ENCODE results near the gene LRAT.

LRAT gene

DNA sequence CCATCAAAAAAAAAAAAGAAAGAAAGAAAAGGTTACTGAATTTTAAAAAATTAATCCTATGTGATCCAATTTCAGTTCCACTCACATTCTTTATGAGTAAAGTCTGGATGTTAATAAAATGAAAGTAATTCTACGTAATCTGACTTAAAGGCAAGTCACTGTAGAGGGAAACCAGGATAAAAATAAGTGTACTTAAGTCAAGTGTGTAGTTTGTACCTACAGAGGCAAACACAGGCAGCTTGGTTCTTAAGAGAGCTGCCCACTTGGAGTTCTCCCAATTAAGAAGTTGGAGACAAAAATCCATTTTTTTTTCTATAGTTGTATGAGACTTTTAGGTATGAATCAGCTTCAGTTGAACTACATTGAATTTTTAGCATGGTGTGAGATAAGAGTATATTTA is 7.0 kb upstream of the LRAT start:
- POLR2A ChIA-PET (ENCODE audit: low non-redundant PET) = no interaction called here
- CTCF ChIA-PET = no interaction called here
- H3K27ac ChIP-seq = no peak overlapping the region

DNA sequence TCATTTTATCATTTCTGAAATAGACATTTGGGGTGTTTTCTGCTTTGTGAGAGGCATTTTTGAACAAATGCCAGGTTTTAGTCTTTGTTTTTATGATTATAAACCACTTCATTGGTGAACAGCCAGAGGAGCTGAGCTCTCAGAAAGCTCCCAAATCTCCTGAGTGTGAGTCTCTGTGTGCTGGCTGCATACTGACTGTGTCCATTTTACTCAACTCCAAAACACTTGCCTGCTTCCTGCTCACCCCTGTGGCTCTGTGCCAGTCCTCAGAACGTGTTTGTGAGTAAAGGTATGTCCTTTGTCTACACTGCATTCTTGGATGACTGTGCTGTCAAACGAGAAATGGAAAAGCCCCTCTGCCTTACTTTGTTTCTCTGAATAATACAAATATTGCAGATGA is 5.4 kb upstream of the LRAT start:
- POLR2A ChIA-PET (ENCODE audit: low non-redundant PET) = no interaction called here
- no peak for DNase-seq (ENCODE audit: low spot score)
- TF ChIP-seq, protein P1, sequence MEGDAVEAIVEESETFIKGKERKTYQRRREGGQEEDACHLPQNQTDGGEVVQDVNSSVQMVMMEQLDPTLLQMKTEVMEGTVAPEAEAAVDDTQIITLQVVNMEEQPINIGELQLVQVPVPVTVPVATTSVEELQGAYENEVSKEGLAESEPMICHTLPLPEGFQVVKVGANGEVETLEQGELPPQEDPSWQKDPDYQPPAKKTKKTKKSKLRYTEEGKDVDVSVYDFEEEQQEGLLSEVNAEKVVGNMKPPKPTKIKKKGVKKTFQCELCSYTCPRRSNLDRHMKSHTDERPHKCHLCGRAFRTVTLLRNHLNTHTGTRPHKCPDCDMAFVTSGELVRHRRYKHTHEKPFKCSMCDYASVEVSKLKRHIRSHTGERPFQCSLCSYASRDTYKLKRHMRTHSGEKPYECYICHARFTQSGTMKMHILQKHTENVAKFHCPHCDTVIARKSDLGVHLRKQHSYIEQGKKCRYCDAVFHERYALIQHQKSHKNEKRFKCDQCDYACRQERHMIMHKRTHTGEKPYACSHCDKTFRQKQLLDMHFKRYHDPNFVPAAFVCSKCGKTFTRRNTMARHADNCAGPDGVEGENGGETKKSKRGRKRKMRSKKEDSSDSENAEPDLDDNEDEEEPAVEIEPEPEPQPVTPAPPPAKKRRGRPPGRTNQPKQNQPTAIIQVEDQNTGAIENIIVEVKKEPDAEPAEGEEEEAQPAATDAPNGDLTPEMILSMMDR (conservative IDR thresholded peaks at IDR 0.05; ENCODE audit: low read depth) = no peak
- CTCF ChIA-PET = no interaction called here
- no peak overlapping the region for H3K27ac ChIP-seq

More for the DNA sequence above, 7.0 kb upstream of the LRAT start:
- no peak for DNase-seq (ENCODE audit: low spot score)
- TF ChIP-seq, protein P1 (conservative IDR thresholded peaks at IDR 0.05; ENCODE audit: low read depth) = no peak

DNA sequence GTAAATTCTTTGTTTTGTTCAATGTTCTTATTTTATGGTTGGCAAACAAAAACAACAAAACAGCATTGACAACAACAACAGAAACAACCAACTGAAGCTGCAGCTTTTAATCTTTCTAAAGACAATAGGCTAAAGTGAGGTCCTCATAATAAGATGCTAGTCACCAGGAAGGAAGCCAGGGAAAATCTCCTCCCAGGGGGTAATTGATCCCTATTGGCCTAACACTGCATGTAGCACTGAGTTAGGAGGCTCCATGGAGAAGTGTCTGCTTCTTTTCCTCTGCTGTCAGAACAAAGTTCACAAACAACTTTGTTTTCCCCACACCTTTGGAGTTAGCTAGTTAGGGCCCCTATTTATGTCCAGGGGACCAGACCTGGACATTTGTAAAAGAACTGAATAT is 4.7 kb upstream of the LRAT start:
- TF ChIP-seq, protein P1 (conservative IDR thresholded peaks at IDR 0.05; ENCODE audit: low read depth) = no peak

DNA sequence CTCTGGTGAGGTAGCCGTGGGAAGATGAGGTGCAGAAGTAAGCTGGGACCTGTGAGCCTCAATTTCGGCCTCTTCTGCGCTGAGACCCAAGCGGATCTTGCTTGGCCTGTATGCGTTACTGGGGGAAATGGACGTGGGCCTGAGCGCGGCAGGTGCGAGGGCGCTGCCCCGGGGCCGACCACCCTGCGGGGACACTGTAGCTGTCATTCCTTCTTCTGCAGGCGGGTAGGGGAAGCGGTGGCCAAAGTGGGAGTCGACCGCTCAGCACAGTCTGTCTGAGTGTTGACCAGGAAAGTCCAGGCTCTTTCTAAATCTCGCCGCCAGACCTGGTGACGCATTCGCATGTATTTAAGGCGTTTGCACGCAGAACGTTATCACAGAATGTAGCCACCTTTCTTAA is 3.3 kb upstream of the LRAT start:
- H3K27ac ChIP-seq = no peak overlapping the region
- ChIA-PET POLR2A (ENCODE audit: low non-redundant PET) (no interaction called here), CTCF (no interaction called here)
- TF ChIP-seq, protein P1 (conservative IDR thresholded peaks at IDR 0.05; ENCODE audit: low read depth) = no peak
- no peak for DNase-seq (ENCODE audit: low spot score)

More for the DNA sequence above, 4.7 kb upstream of the LRAT start:
- no peak overlapping the region for H3K27ac ChIP-seq
- ChIA-PET CTCF (no interaction called here), POLR2A (ENCODE audit: low non-redundant PET) (no interaction called here)
- DNase-seq (ENCODE audit: low spot score) = no peak

DNA sequence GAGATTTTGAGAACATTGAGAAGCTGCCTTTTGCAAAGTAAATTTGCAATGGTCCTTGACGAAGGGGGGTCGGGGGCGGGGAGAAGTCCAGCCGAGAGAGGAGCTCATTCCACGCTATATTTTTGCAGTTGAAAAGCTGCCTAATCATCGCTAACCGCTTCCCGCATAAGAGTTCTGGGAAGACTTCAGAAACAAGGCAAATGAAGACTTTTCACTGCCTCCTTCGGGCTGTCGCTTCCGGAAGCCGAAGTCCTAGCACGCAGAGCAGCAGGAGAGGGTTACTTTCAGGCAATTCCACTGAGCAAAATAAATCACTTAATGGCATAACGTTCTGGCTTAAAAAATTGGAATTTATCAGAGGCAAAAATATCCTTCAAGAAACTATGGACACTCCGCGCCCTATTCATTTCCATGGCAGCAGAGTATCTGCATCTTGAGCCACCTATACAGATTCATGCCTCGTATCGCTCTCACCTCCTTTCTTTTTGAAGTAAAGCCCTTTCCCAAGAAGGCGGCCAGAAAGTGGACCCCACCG is 2.6 kb upstream of the LRAT start:
- ChIA-PET POLR2A (ENCODE audit: low non-redundant PET) (no interaction called here), CTCF (interaction anchor here (0.8 kb wide), 1 partner anchor 9 kb away, joined by 5 read pairs; no protein-coding TSS in a partner anchor)
- DNase-seq (ENCODE audit: low spot score) = no peak
- TF ChIP-seq, protein P1 (conservative IDR thresholded peaks at IDR 0.05; ENCODE audit: low read depth) = no peak
- H3K27ac ChIP-seq = no peak overlapping the region

DNA sequence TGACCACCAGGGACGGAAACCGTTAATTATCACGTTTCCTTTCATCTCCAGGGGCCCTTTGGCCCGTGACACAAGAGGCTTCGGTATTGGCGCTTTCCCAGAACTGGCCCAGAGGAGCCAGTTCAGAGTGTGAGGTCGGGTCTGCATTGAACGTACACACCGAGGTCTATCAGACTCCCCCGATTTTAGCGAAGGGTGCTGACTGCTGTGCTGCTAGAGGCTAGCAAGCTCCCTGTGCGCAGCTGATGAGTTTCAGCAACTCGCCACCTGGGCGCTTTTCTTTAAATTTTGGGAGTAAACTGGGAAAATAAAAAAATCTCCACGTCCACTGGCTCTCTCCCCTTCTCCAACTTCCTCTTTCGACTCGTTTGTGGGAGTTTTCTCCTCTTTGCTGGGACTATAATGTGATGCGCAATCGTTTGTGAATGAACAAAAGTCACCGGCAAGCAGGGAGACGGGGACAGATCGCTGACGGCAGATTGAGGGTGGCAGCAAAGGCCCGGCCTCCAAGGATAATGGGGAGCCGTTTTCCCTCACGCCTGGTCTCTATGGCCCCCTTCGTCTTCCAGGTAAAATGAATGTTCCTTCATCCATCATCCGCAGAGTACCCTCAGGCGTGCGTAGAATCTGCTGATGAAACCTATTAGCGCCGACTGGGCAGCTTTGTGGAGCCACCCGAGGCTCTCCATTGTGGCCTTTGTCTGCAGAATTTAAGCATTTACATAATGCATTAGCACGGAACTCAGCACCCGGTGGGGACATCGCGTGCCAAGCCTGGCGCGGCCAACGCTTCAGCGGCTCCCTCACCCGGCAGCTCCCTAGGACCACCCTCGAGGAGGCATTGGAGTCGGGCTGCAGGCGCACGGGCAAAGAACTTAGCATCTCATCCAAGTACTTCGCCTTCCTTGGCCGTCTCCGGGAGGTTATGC is 1.6 kb upstream of the LRAT start:
- no peak overlapping the region for H3K27ac ChIP-seq
- DNase-seq (ENCODE audit: low spot score) = no peak
- TF ChIP-seq, protein P1 (conservative IDR thresholded peaks at IDR 0.05; ENCODE audit: low read depth) = no peak
- ChIA-PET CTCF (interaction anchor here (0.8 kb wide), 1 partner anchor 10 kb away, joined by 5 read pairs; no protein-coding TSS in a partner anchor), POLR2A (ENCODE audit: low non-redundant PET) (no interaction called here)

All from RWPE1 (cell line).